Pancreas (tissue), 10 donors: ENCODE measurements around the gene ZSCAN32. TPM values are rescaled to one million over a fixed set of nuclear protein-coding genes. Genes with fewer than 3 reads are reported as not detected.
A peak's percentile ranks its signal among the peaks of the same experiment; 100 is the strongest.

Source experiments
- ATAC-seq, 4 donors: fragments of 200-7000 bp; cut with Tn5 transposase; one replicate each; pipeline versions ENCODE4 v1.8.0 to v1.9.1; 2020; ENCODE audit warnings: mild to moderate bottlenecking in 4 of 4, moderate library complexity in 4 of 4
- DNase-seq, 6 donors: peaks; one replicate each; pipeline ENCODE4 v3.0.0-alpha.2; 2020
- FAIRE-seq: peaks from 2 replicates; lab custom pipeline; 2012; peaks lifted over from hg19 to GRCh38; lab: Jason Lieb, UNC
- H3K27ac ChIP-seq, 4 donors: fragments of 200-600 bp; sonication (generic); 1 replicate in 3 of 4; 2 replicates in 1 of 4; pipeline versions ENCODE4 v1.5.0 to v1.8.0; 2020
- H3K27me3 ChIP-seq, 4 donors: fragments of 200-600 bp; one replicate each; pipeline ENCODE4 v1.8.0; 2021
- H3K36me3 ChIP-seq, 3 donors: fragments of 200-600 bp; sonication (generic) in 1 of 3; one replicate each; pipeline versions ENCODE4 v1.5.0 to v1.8.0; 2020 to 2021
- H3K4me1 ChIP-seq, 3 donors: fragments of 200-600 bp; one replicate each; pipeline ENCODE4 v1.8.0; 2021
- H3K4me3 ChIP-seq, 4 donors: fragments of 200-600 bp; sonication (generic) in 2 of 4; one replicate each; pipeline versions ENCODE4 v1.5.0 to v1.8.0; 2020 to 2021
- H3K9me3 ChIP-seq, 4 donors: fragments of 200-600 bp; one replicate each; pipeline ENCODE4 v1.8.0; 2021
- CTCF ChIP-seq, 4 donors: fragments of 200-600 bp; sonication (generic) in 3 of 4; IDR thresholded peaks; one replicate each; pipeline versions ENCODE4 v1.5.0 to v1.8.0; 2021; ENCODE audit warnings: antibody characterized with exemption in 4 of 4
- WGBS, 2 donors: extraction: QIAGEN DNeasy Blood & Tissue Kit; methylation state at CpG; one replicate each; pipeline ENCODE4 v1.1.7; 2013; 5-methylcytosine and 5-hydroxymethylcytosine counted together
- intact Hi-C, 3 donors: fragments of 100-400 bp; cut with DNase I; formaldehyde crosslinking; loops; one replicate each; pipeline versions ENCODE4 v1.11.1 to v1.14.2; 2022
- polyA plus RNA-seq, 2 donors: library from polyadenylated mRNA; stranded (reverse); fragments of 200-250 nt; gene quantifications; one replicate each; pipeline ENCODE4 v1.2.3, GENCODE V29; 2013
- total RNA-seq, 6 donors: library from RNA; stranded (reverse); fragmentation: NEBNext Ultra II Directional in 4 of 6; extraction: Animal tissue kit (Norgen Biotek cat#: 25700) in 4 of 6; gene quantifications; one replicate each; pipeline versions ENCODE4 v1.2.1 to v1.2.4, GENCODE V29; 2021 to 2023
- donor health status: healthy with polysubstance abuse.
- donor health status: DM: no; HTN: no; CAD: no; lungs with moderate emphysema.
- donor health status: DM: no; HTN: no; CAD: no.
- donor health status: control.
- donor health status: control.
- donor health status: Bipolar disorder and iron deficiency.
- donor health status: DM: yes; HTN: yes; CAD: no.
- donor health status: DM: no; HTN: no; CAD: no.
- donor health status: DM: no; HTN: no; CAD: no.
- donor health status: DM: yes; HTN: yes; CAD: no.

The ZSCAN32 gene
- total and polyA plus RNA-seq, 8 donors: 3.7 to 9.4 (median 6.8) TPM

GRCh38 chr16:3434373-3434772 is 33.6 kb upstream of the ZSCAN32 start:
- H3K4me3 ChIP-seq: no peak overlapping the region
- TF ChIP-seq CTCF (IDR thresholded peaks at IDR 0.05): no peak
- intact Hi-C loops: no loop called here
- H3K27ac ChIP-seq: no peak overlapping the region
- no peaks in the 10 kb centered on the region for H3K27me3 ChIP-seq
- FAIRE-seq (no peak), DNase-seq (no peak), ATAC-seq (no peak)
- H3K9me3 ChIP-seq: no peaks in the 10 kb centered on the region
- no peaks in the 10 kb centered on the region for H3K36me3 ChIP-seq
- H3K4me1 ChIP-seq: no peaks in the 10 kb centered on the region

- H3K36me3 ChIP-seq: no peaks in the 10 kb centered on the region
- H3K9me3 ChIP-seq: no peaks in the 10 kb centered on the region
- no peaks in the 10 kb centered on the region for H3K4me1 ChIP-seq
- intact Hi-C loops: no loop called here
- WGBS, 2 donors: 70 to 76% methylated on average over 26 of the region's 26 CpGs
- ATAC-seq (peak; percentile 79 to 98 (median 88)), FAIRE-seq (no peak), DNase-seq (peak in 5 of 6 donors; percentile 57 to 75 (median 62))
- TF ChIP-seq CTCF (IDR thresholded peaks at IDR 0.05): no peak
- H3K27me3 ChIP-seq: no peaks in the 10 kb centered on the region
- no peak overlapping the region for H3K27ac ChIP-seq
- H3K4me3 ChIP-seq: peak overlapping the region in 2 of 4 donors; percentile 14 to 28
Observed at GRCh38 chr16:3431779-3432219, 31.0 kb upstream of the ZSCAN32 start.

GRCh38 chr16:3413730-3414379 is 13.1 kb upstream of the ZSCAN32 start:
- Histone ChIP-seq H3K27me3 (no peaks in the 10 kb centered on the region), H3K4me3 (no peak overlapping the region), H3K9me3 (peaks cover 0 to 3% (median 0%) of the 10 kb centered on the region in 4 donors), H3K27ac (no peak overlapping the region), H3K4me1 (no peaks in the 10 kb centered on the region), H3K36me3 (peaks cover 0 to 2% (median 0%) of the 10 kb centered on the region in 3 donors)
- no peak for TF ChIP-seq CTCF (IDR thresholded peaks at IDR 0.05)
- peak in 1 of 4 donors; percentile 28 for ATAC-seq
- whole genome bisulfite sequencing, 2 donors: 30 to 49% methylated on average over 28 to 29 of the region's 29 CpGs
- DNase-seq: peak in 1 of 6 donors; percentile 55
- intact Hi-C loops: no loop called here
- no peak for FAIRE-seq

- H3K27ac ChIP-seq: no peak overlapping the region
- H3K27me3 ChIP-seq: no peaks in the 10 kb centered on the region
- FAIRE-seq (no peak), ATAC-seq (no peak), DNase-seq (no peak)
- H3K4me1 ChIP-seq: no peaks in the 10 kb centered on the region
- WGBS, 2 donors: 95 to 98% methylated on average over 12 of the region's 12 CpGs
- TF ChIP-seq CTCF (IDR thresholded peaks at IDR 0.05): no peak
- no peak overlapping the region for H3K4me3 ChIP-seq
- intact Hi-C loops: no loop called here
- peaks cover 6 to 31% (median 10%) of the 10 kb centered on the region in 3 donors for H3K36me3 ChIP-seq
- peaks cover 0 to 11% (median 3%) of the 10 kb centered on the region in 4 donors for H3K9me3 ChIP-seq
Observed at GRCh38 chr16:3408561-3409197, 7.9 kb upstream of the ZSCAN32 start.
